Right atrium auricular region (tissue), 2 donors: ENCODE measurements around the gene TYK2. TPM values are rescaled to one million over a fixed set of nuclear protein-coding genes. Genes with fewer than 3 reads are reported as not detected.
A peak's percentile ranks its signal among the peaks of the same experiment; 100 is the strongest.

ENCODE experiments used
- DNase-seq: peaks from one replicate; pipeline ENCODE4 v3.0.0-alpha.2; 2019; ENCODE audit warnings: low spot score
- H3K27ac ChIP-seq, 2 donors: fragments of 200-600 bp; sonication (generic); 1 replicate in 1 of 2; 2 replicates in 1 of 2; pipeline ENCODE4 v1.5.1; 2016 to 2019
- H3K27me3 ChIP-seq, 2 donors: fragments of 200-600 bp; sonication (generic); one replicate each; pipeline versions ENCODE4 v1.5.1 to v1.6.0; 2017 to 2019
- H3K36me3 ChIP-seq: fragments of 200-600 bp; sonication (generic); one replicate; pipeline ENCODE4 v1.5.1; 2016
- H3K4me1 ChIP-seq, 2 donors: fragments of 200-600 bp; sonication (generic); one replicate each; pipeline versions ENCODE4 v1.5.1 to v1.6.0; 2017 to 2019
- H3K4me3 ChIP-seq, 2 donors: fragments of 200-600 bp; sonication (generic); 1 replicate in 1 of 2; 2 replicates in 1 of 2; pipeline ENCODE4 v1.5.1; 2017 to 2019; ENCODE audit warnings: mild to moderate bottlenecking in 1 of 2, moderate library complexity in 1 of 2
- H3K9me3 ChIP-seq, 2 donors: fragments of 200-600 bp; sonication (generic); one replicate each; pipeline ENCODE4 v1.5.1; 2019
- total RNA-seq, 2 donors: library from RNA; depleted of rRNA; stranded (reverse); fragments of >200 nt; gene quantifications; one replicate each; pipeline ENCODE4 v1.1.0, GENCODE V29; 2016
- TF ChIP-seq, protein P1 (sequence below), 2 donors: fragments of 200-600 bp; sonication (generic); IDR thresholded peaks; one replicate each; pipeline ENCODE4 v1.5.1; 2019; ENCODE audit warnings: antibody characterized with exemption in 2 of 2

TYK2 gene
- total RNA-seq, 2 donors from 2014 or later, result 31.7 to 58.8 TPM

DNA sequence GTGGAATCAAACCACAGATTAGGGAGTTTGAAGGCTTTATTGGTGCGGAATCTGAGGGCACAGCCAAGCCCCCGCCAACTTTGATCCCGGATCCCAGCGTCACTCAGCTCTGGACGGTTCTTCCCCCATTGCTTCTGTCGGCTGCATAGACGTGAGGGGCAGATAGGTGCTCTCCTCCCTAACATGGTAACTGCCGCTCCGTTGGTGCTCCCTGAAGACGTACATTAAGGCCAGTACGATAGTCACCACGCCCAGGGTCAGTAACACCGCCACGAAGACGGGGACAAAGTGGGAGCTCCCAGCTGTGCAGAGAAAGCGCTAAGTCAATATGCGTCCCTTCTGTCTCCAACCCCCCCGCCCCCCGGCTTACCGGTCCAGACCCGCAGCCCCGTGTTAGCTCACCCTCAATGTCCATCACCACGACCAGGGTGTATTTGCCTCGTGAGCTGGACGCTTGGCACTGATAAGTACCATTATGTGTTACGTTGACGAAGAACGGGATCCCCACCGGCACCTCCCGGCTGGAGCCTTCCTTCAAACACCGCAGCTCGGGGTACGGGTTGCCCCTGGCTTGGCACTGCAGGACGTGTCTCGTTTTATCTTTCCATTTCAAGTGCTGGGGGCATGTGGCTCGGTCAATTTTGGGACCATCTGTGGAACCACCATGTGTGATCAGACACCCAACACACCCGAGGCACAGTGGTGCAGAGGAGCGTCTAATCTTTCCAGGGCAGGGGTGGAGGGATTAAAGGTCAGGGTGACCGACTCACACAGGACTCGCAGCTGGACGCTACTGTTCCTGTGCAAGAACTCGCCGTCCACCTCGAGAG, 46.4 kb downstream of the TYK2 start:
- no peaks in the 10 kb centered on the region for H3K9me3 ChIP-seq
- H3K4me3 ChIP-seq, result peak overlapping the region; percentile 45 to 74
- DNase-seq, result no peak
- TF ChIP-seq, protein P1, sequence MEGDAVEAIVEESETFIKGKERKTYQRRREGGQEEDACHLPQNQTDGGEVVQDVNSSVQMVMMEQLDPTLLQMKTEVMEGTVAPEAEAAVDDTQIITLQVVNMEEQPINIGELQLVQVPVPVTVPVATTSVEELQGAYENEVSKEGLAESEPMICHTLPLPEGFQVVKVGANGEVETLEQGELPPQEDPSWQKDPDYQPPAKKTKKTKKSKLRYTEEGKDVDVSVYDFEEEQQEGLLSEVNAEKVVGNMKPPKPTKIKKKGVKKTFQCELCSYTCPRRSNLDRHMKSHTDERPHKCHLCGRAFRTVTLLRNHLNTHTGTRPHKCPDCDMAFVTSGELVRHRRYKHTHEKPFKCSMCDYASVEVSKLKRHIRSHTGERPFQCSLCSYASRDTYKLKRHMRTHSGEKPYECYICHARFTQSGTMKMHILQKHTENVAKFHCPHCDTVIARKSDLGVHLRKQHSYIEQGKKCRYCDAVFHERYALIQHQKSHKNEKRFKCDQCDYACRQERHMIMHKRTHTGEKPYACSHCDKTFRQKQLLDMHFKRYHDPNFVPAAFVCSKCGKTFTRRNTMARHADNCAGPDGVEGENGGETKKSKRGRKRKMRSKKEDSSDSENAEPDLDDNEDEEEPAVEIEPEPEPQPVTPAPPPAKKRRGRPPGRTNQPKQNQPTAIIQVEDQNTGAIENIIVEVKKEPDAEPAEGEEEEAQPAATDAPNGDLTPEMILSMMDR (IDR thresholded peaks at IDR 0.05), result no peak
- peaks cover 0 to 36% of the 10 kb centered on the region in 2 donors for H3K4me1 ChIP-seq
- H3K27ac ChIP-seq, result peak overlapping the region; percentile 89 to 93
- no peaks in the 10 kb centered on the region for H3K27me3 ChIP-seq
- H3K36me3 ChIP-seq, result peaks cover 16% of the 10 kb centered on the region

DNA sequence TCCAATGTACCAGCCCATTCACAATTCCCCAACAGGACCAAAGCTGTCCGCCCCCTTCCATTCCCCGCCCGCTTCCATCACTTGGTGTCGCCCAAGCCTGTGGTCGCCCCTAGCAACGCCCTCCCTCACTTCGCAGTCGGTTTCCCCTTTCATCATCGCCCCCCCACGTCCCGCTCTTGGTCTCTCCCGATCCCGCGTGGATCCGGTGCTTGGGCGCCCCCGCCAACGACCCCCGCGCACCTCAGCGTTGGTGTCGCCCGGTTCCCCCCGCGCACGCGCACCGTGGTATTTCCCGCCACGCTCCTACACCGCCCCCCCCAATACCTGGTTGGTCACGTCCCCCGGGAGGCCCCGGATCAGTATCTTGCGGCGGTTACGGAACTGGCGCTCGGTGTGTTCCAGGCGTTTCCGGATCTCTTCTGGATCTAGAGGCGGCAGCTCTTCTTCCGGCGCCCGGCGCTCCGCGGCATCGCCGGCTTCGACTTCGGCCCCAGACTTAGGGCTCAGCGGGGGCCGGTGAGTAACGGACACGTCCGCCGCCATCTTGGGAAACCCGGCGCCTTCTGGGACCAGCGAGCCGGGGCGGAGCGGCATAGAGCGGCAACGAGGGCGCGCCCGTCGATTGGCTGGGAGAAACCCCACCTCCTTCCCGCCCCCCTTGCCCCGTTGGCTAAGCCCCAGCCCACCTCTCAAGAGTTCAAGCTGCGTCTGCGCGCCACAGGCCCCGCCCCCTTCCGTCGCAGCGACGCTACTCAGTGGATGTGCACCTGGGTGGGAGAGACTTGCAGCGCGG, 47.2 kb downstream of the TYK2 start, which contains the start of gene RAVER1:
Gene RAVER1, minus strand, starts transcription at position 565 of the 793 bp plus-strand sequence. Its CDS starts 22 bp downstream, at position 543.
- Histone ChIP-seq H3K27ac (peak within 1 kb of the TSS; percentile 89 to 93), H3K9me3 (no peaks in the 10 kb centered on the region), H3K4me1 (peaks cover 0 to 36% of the 10 kb centered on the region in 2 donors), H3K36me3 (peaks cover 24% of the 10 kb centered on the region), H3K4me3 (peak within 1 kb of the TSS; percentile 67 to 74), H3K27me3 (no peaks in the 10 kb centered on the region)
- TF ChIP-seq, protein P1 (IDR thresholded peaks at IDR 0.05), result no peak
- peak; percentile 98 for DNase-seq

GRCh38 chr19:10332158-10332964, 48.0 kb downstream of the TYK2 start:
- TF ChIP-seq, protein P1 (IDR thresholded peaks at IDR 0.05), result peak in 1 of 2 donors; percentile 18
- Histone ChIP-seq H3K27ac (peak overlapping the region in 1 of 2 donors; percentile 93), H3K4me1 (peaks cover 0 to 36% of the 10 kb centered on the region in 2 donors), H3K4me3 (peak overlapping the region; percentile 67 to 74), H3K36me3 (peaks cover 32% of the 10 kb centered on the region), H3K9me3 (no peaks in the 10 kb centered on the region), H3K27me3 (no peaks in the 10 kb centered on the region)
- DNase-seq, result no peak

DNA sequence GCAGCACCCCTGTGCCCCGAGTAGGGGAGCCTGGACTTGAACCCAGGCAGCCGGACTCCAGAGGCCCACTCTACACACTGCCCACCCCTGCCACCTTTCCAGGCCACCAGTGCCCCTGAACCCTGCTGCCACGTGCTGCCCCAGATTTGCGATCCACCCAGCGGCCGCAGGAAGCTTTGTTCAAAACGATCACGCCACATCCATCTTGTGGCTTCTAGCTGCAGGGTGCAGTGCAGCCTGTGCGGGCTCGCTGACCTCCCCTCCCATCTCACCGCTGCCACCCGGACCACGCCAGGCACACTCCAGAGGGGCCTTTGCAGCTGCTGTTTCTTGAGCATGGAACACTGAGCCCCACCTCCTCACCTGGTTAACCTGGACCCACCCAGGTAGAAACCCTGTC, 50.8 kb downstream of the TYK2 start:
- TF ChIP-seq, protein P1 (IDR thresholded peaks at IDR 0.05), result no peak
- H3K36me3 ChIP-seq, result peaks cover 59% of the 10 kb centered on the region
- no peak overlapping the region for H3K27ac ChIP-seq
- H3K9me3 ChIP-seq, result no peaks in the 10 kb centered on the region
- no peaks in the 10 kb centered on the region for H3K27me3 ChIP-seq
- no peak for DNase-seq
- no peak overlapping the region for H3K4me3 ChIP-seq
- H3K4me1 ChIP-seq, result peaks cover 0 to 25% of the 10 kb centered on the region in 2 donors
